Breast epithelium (tissue), 4 donors: ENCODE results near the gene FBXO46. TPM values are rescaled to one million over a fixed set of nuclear protein-coding genes. Genes with fewer than 3 reads are reported as not detected.

ENCODE experiments used
- DNase-seq, 2 donors: peaks; one replicate each; pipeline ENCODE4 v3.0.0-alpha.2; 2019; ENCODE audit warnings: low spot score in 2 of 2
- H3K27ac ChIP-seq, 2 donors: fragments of 200-600 bp; sonication (generic) in 1 of 2; one replicate each; pipeline ENCODE4 v1.5.1; 2016 to 2019; ENCODE audit warnings: mild to moderate bottlenecking in 1 of 2
- H3K27me3 ChIP-seq, 2 donors: fragments of 200-600 bp; sonication (generic) in 1 of 2; one replicate each; pipeline versions ENCODE4 v1.5.1 to v1.6.0; 2017 to 2019; ENCODE audit warnings: control low read depth in 1 of 2, mild to moderate bottlenecking in 1 of 2
- H3K36me3 ChIP-seq: fragments of 200-600 bp; one replicate; pipeline ENCODE4 v1.5.1; 2019
- H3K4me1 ChIP-seq, 2 donors: fragments of 200-600 bp; sonication (generic); one replicate each; pipeline ENCODE4 v1.5.1; 2016 to 2019; ENCODE audit warnings: control low read depth in 1 of 2
- H3K4me3 ChIP-seq, 3 donors: fragments of 200-600 bp; sonication (generic); 1 replicate in 2 of 3; 2 replicates in 1 of 3; pipeline ENCODE4 v1.5.1; 2016 to 2019; ENCODE audit warnings: mild to moderate bottlenecking in 3 of 3, moderate library complexity in 2 of 3
- H3K9me3 ChIP-seq, 2 donors: fragments of 200-600 bp; sonication (generic) in 1 of 2; one replicate each; pipeline ENCODE4 v1.5.1; 2016 to 2019; ENCODE audit warnings: control low read depth in 1 of 2
- CTCF ChIP-seq, 3 donors: fragments of 450-650 bp; IDR thresholded peaks; one replicate each; pipeline ENCODE4 v1.5.1; 2016 to 2017; ENCODE audit warnings: antibody characterized with exemption in 3 of 3, mild to moderate bottlenecking in 3 of 3, moderate library complexity in 3 of 3
- POLR2A ChIP-seq: fragments of 450-650 bp; IDR thresholded peaks from one replicate; pipeline ENCODE4 v1.6.1; 2016; ENCODE audit warnings: antibody characterized with exemption, mild to moderate bottlenecking, moderate library complexity
- POLR2AphosphoS5 ChIP-seq, 3 donors: sonication (generic); formaldehyde crosslinking; IDR thresholded peaks; one replicate each; pipeline ENCODE4 v1.6.1; 2017; ENCODE audit warnings: antibody characterized with exemption in 3 of 3
- intact Hi-C: fragments of 100-400 bp; cut with DNase I; formaldehyde crosslinking; loops from one replicate; pipeline ENCODE4 v1.15.1; 2023; ENCODE audit warnings: low total_unique reads
- total RNA-seq, 3 donors: library from RNA; depleted of rRNA; stranded (reverse); fragments of >200 nt; gene quantifications; one replicate each; pipeline ENCODE4 v1.1.0, GENCODE V29; 2016

FBXO46 gene
- total RNA-seq, 3 donors from 2014 or later: 8.0 to 15.1 (median 13.8) TPM

- Histone ChIP-seq H3K27me3 (peaks cover 2 to 13% of the 10 kb centered on the region in 2 donors), H3K27ac (peak overlapping the region; percentile 21 to 25), H3K4me1 (peaks cover 0 to 5% of the 10 kb centered on the region in 2 donors), H3K4me3 (peak overlapping the region in 2 of 3 donors; percentile 45 to 66), H3K9me3 (no peaks in the 10 kb centered on the region), H3K36me3 (no peaks in the 10 kb centered on the region)
- TF ChIP-seq POLR2A (no peak), CTCF (IDR thresholded peaks at IDR 0.05) (no peak), POLR2AphosphoS5 (IDR thresholded peaks at IDR 0.05) (no peak)
- intact Hi-C loops: loop anchor here (10.0 kb wide), 1 partner anchor 544 kb away; no protein-coding TSS in a partner anchor
- no peak for DNase-seq
Observed at GRCh38 chr19:45668342-45668871, 62.3 kb downstream of the FBXO46 start.

GRCh38 chr19:45667620-45668341 is 62.9 kb downstream of the FBXO46 start, which contains the start of gene GIPR:
Gene GIPR (plus strand): TSS chr19:45668221. CDS start chr19:45669521, 1,300 bp downstream.
- Histone ChIP-seq H3K27ac (peak within 1 kb of the TSS; percentile 21 to 25), H3K4me3 (peak within 1 kb of the TSS; percentile 0 to 66 (median 45)), H3K27me3 (peaks cover 2 to 13% of the 10 kb centered on the region in 2 donors), H3K4me1 (peaks cover 0 to 5% of the 10 kb centered on the region in 2 donors), H3K9me3 (no peaks in the 10 kb centered on the region), H3K36me3 (no peaks in the 10 kb centered on the region)
- intact Hi-C loops: loop anchor here (10.0 kb wide), 1 partner anchor 543 kb away; no protein-coding TSS in a partner anchor
- TF ChIP-seq POLR2AphosphoS5 (IDR thresholded peaks at IDR 0.05) (no peak), POLR2A (no peak), CTCF (IDR thresholded peaks at IDR 0.05) (no peak)
- peak in 1 of 2 donors; percentile 38 for DNase-seq

GRCh38 chr19:45664575-45664974 is 66.1 kb downstream of the FBXO46 start:
- no peak overlapping the region for H3K27ac ChIP-seq
- no peak overlapping the region for H3K4me3 ChIP-seq
- TF ChIP-seq POLR2AphosphoS5 (IDR thresholded peaks at IDR 0.05) (no peak), CTCF (IDR thresholded peaks at IDR 0.05) (no peak), POLR2A (no peak)
- DNase-seq: no peak
- no peaks in the 10 kb centered on the region for H3K9me3 ChIP-seq
- no peaks in the 10 kb centered on the region for H3K36me3 ChIP-seq
- peaks cover 0 to 4% of the 10 kb centered on the region in 2 donors for H3K4me1 ChIP-seq
- H3K27me3 ChIP-seq: peaks cover 0 to 5% of the 10 kb centered on the region in 2 donors
- intact Hi-C loops: loop anchor here (10.0 kb wide), 1 partner anchor 540 kb away; no protein-coding TSS in a partner anchor

- Histone ChIP-seq H3K9me3 (no peaks in the 10 kb centered on the region), H3K27me3 (peaks cover 0 to 5% of the 10 kb centered on the region in 2 donors), H3K27ac (no peak overlapping the region), H3K4me1 (no peaks in the 10 kb centered on the region), H3K4me3 (no peak overlapping the region), H3K36me3 (no peaks in the 10 kb centered on the region)
- intact Hi-C loops: loop anchor here (10.0 kb wide), 1 partner anchor 539 kb away; no protein-coding TSS in a partner anchor
- TF ChIP-seq CTCF (IDR thresholded peaks at IDR 0.05) (no peak), POLR2A (no peak), POLR2AphosphoS5 (IDR thresholded peaks at IDR 0.05) (no peak)
- no peak for DNase-seq
Observed at GRCh38 chr19:45663800-45664199, 66.9 kb downstream of the FBXO46 start.

GRCh38 chr19:45660636-45661035 is 70.1 kb downstream of the FBXO46 start:
- Histone ChIP-seq H3K4me3 (no peak overlapping the region), H3K27me3 (peaks cover 0 to 5% of the 10 kb centered on the region in 2 donors), H3K9me3 (no peaks in the 10 kb centered on the region), H3K4me1 (no peaks in the 10 kb centered on the region), H3K36me3 (no peaks in the 10 kb centered on the region), H3K27ac (no peak overlapping the region)
- intact Hi-C loops: loop anchor here (10.0 kb wide), 1 partner anchor 536 kb away; no protein-coding TSS in a partner anchor
- TF ChIP-seq POLR2AphosphoS5 (IDR thresholded peaks at IDR 0.05) (no peak), POLR2A (no peak), CTCF (IDR thresholded peaks at IDR 0.05) (no peak)
- DNase-seq: no peak
